Measurements from ENCODE around the gene DIO3. TPM values are rescaled to one million over a fixed set of nuclear protein-coding genes. Genes with fewer than 3 reads are reported as not detected.

DIO3 gene
- total and polyA plus RNA-seq, 2 donors, result 1.8 to 14.1 TPM

DNA sequence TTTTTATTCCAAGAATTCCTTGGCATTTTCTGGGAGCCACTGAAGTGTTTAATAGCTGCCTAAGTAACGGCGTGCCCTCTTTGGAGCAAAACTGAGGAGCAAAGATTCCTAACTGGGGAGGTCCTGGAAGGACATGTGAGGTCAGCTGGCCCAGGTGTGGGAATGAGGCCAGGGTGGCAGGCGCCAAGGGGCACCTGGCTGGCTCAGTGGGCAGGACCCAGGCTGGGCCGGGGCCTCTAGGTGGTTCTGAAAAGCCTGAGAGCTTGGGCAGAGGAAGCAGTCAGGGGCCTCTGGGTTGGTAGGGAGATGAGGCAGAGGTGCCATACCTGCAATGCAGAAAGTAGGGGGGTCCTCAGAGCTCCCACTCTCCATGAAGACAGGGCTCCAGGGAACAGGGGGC, 27.1 kb upstream of the DIO3 start:
- no peak for DNase-seq (ENCODE audit: extremely low spot score)
- 91% methylated on average over 4 of the region's 4 CpGs for WGBS
- no peaks in the 10 kb centered on the region for H3K36me3 ChIP-seq (ENCODE audit: insufficient read depth)
- no peaks in the 10 kb centered on the region for H3K4me1 ChIP-seq (ENCODE audit: insufficient read depth)
- H3K4me3 ChIP-seq (ENCODE audit: low read depth, low read length), result no peak overlapping the region
- H3K27ac ChIP-seq (ENCODE audit: low read depth), result no peak overlapping the region

DNA sequence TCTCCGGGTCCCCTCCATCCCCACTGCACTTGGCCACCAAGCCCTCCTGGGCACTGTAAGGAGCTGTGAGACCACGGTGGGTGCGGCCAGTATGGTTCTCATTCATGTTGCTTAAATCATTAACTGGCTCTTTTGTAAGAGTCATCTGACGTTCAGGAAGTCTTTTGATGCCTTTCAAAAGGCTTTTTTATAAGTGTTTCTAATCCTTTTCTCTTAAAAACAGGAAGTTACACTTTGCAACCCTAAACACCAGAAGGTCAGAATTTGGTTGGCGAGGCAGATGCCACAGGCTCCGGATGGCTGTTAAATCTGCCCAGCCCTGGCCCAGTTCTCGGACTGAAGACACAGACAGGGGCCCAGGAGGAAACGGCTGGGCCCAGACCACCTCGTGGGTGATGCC, 26.1 kb upstream of the DIO3 start:
- Histone ChIP-seq H3K27ac (ENCODE audit: low read depth) (no peak overlapping the region), H3K36me3 (ENCODE audit: insufficient read depth) (no peaks in the 10 kb centered on the region), H3K4me3 (ENCODE audit: low read depth, low read length) (no peak overlapping the region), H3K4me1 (ENCODE audit: insufficient read depth) (no peaks in the 10 kb centered on the region)
- DNase-seq (ENCODE audit: extremely low spot score), result no peak
- WGBS, result 63% methylated on average over 9 of the region's 9 CpGs

DNA sequence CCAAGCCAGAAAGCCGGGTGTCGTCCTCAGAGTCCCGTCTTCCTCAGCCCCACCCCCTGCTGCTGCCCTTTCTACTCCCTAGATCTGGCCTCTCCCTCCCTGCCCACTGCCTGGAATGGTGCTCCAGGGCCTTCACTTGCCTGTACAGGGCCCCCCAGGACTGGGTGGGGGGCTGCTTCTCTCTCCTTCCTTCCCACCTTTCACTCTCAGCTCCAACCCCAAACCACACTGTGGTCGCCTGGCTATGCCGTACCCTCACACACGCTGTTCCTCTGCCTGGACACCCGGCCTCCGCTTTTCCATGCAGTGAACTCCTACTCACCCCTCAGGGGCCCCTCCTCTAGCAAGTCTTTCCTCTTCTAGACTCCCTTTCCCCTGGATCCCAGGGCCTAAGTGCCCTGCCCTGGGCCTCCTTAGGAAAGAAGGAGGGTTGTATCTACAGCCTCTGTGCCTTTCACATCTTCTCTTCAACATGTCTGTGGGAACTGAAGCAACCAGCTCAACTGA, 25.5 kb upstream of the DIO3 start:
- Histone ChIP-seq H3K4me1 (ENCODE audit: insufficient read depth) (no peaks in the 10 kb centered on the region), H3K4me3 (ENCODE audit: low read depth, low read length) (no peak overlapping the region), H3K27ac (ENCODE audit: low read depth) (no peak overlapping the region), H3K36me3 (ENCODE audit: insufficient read depth) (no peaks in the 10 kb centered on the region)
- 86% methylated on average over 8 of the region's 8 CpGs for WGBS
- DNase-seq (ENCODE audit: extremely low spot score), result no peak

DNA sequence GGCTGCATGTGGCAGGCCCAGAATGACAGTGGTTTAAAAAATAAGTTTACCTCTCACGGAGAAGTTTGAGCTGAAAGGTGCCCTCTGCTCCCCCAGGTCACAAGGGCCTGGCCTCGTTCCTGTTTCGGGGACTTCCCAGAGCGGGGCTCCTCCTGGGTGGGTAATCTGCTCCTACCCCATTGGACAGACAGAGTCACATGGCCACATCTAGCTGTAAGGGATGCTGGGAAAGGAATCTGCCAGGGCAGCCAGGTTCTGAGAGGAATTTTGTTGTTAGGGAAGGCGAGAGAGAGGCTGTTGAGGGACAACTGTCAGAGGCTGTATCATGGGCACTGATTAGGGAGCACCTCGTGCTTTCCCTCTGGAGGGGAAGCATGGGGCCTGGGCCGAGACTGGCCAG, 24.0 kb upstream of the DIO3 start:
- 95% methylated on average over 7 of the region's 7 CpGs for WGBS
- Histone ChIP-seq H3K4me1 (ENCODE audit: insufficient read depth) (no peaks in the 10 kb centered on the region), H3K4me3 (ENCODE audit: low read depth, low read length) (no peak overlapping the region), H3K27ac (ENCODE audit: low read depth) (no peak overlapping the region), H3K36me3 (ENCODE audit: insufficient read depth) (no peaks in the 10 kb centered on the region)
- no peak for DNase-seq (ENCODE audit: extremely low spot score)

DNA sequence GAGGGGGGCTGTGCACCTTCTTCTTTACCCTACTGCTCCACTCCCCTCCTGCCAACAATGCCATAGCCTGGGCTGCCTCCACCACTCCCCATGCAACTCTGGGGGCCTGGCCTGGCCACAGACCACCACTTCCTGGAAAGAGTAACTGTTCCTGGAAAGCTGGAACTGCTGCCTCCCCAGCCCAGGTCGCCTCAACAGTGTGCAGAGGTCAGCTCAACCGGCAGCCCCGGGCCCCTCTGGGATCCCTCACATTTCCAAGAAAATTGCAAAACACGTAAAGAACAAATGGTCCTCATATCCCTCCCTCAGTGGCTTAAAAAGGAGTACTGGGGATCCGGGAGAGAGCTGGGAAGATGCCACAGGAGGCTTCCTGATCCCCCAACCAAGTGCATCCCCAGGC, 22.4 kb upstream of the DIO3 start:
- Histone ChIP-seq H3K4me1 (ENCODE audit: insufficient read depth) (no peaks in the 10 kb centered on the region), H3K4me3 (ENCODE audit: low read depth, low read length) (no peak overlapping the region), H3K27ac (ENCODE audit: low read depth) (no peak overlapping the region), H3K36me3 (ENCODE audit: insufficient read depth) (no peaks in the 10 kb centered on the region)
- 39% methylated on average over 5 of the region's 5 CpGs for WGBS
- DNase-seq (ENCODE audit: extremely low spot score), result no peak

DNA sequence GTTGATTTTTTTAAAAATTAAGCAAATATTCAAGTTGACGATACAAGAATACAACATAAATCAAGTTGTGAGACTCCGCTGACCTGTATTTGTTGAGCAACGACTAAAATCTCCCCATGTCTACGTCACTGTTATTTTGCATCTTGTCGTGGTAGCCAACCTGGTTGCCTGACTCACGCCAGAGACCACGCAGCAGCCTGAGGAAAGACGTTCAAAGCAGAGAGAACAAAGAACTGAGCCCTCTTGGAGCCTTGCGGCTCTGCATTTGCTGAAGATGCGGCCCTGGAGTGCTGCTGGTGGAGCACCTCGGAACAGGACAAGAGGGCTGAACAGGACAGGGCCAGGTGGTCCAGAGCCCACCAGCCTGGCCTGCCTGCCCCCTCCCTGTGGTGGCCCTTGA, 21.4 kb upstream of the DIO3 start:
- no peaks in the 10 kb centered on the region for H3K36me3 ChIP-seq (ENCODE audit: insufficient read depth)
- no peak for DNase-seq (ENCODE audit: extremely low spot score)
- H3K4me3 ChIP-seq (ENCODE audit: low read depth, low read length), result no peak overlapping the region
- no peaks in the 10 kb centered on the region for H3K4me1 ChIP-seq (ENCODE audit: insufficient read depth)
- WGBS, result 84% methylated on average over 11 of the region's 11 CpGs
- no peak overlapping the region for H3K27ac ChIP-seq (ENCODE audit: low read depth)

DNA sequence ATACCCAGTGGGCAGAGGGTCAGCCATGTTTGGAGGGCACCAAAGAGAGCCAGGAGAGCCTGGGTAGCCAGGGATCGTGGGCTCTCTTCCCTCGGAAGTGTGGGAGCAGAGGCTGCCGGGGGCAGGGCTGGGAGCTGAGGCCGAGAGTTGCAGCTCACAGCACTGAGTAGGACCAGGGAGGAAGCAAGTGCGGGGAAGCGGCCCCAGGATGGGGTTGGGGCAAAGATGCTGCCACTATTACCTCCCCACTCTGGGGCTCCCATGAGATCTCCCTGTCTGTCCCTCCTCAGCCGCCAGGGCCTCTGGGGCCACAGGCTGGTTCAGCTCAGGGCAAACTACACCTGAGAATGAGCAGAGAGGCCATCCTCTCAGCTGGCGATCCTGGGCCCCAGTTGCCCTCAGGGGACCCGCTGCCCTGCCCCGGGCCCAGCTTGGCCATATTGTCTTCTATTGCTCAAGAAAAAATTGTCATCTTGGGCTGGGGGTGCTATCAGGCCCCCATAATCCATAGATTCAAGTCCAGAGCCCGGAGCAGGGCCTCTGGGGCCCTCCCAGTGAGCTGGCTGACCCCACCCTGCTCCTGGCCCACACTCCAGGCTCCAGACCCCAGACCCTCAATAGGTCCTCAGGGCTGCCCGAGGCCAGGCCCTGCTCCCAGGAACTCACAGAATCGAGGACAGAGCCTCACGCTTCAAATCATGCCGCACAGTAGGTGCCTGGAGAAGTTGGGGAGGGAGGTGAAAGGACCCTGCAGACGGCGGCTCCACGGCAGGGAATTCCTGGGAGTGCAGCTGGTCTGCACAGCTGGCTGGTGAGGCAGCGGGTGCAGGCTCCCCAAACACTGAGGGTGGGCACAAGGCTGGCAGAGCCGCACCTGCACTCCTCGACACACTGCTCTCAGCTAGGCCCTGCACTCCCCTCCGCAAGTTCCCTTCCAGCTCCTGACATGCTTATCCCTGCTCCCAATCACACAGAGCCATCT, 20.5 kb upstream of the DIO3 start:
- 92% methylated on average over 22 of the region's 22 CpGs for WGBS
- no peak overlapping the region for H3K27ac ChIP-seq (ENCODE audit: low read depth)
- no peak for DNase-seq (ENCODE audit: extremely low spot score)
- H3K4me3 ChIP-seq (ENCODE audit: low read depth, low read length), result no peak overlapping the region
- no peaks in the 10 kb centered on the region for H3K4me1 ChIP-seq (ENCODE audit: insufficient read depth)
- H3K36me3 ChIP-seq (ENCODE audit: insufficient read depth), result no peaks in the 10 kb centered on the region

DNA sequence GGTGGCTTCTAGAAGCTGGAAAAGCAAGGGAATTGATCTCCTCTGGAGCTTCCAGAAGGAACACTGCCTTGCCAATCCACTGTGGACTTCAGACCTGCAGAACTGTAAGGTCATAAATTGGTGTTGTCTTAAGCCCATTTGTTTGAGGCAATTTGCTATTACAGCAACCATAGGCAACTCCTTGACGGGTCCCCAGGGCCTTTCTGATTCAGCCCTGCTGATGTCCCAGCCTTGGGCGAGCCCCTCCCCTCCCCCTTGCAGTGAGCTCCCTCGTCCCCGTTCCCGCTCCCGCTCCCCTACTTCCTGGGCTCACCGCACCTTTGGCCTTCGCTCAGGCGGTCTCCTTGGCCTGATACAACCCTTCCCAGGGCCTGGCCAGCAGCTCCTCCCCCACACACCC, 18.9 kb upstream of the DIO3 start:
- DNase-seq (ENCODE audit: extremely low spot score), result no peak
- WGBS, result 72% methylated on average over 9 of the region's 9 CpGs
- no peaks in the 10 kb centered on the region for H3K36me3 ChIP-seq (ENCODE audit: insufficient read depth)
- H3K27ac ChIP-seq (ENCODE audit: low read depth), result no peak overlapping the region
- H3K4me1 ChIP-seq (ENCODE audit: insufficient read depth), result no peaks in the 10 kb centered on the region
- H3K4me3 ChIP-seq (ENCODE audit: low read depth, low read length), result no peak overlapping the region

DNA sequence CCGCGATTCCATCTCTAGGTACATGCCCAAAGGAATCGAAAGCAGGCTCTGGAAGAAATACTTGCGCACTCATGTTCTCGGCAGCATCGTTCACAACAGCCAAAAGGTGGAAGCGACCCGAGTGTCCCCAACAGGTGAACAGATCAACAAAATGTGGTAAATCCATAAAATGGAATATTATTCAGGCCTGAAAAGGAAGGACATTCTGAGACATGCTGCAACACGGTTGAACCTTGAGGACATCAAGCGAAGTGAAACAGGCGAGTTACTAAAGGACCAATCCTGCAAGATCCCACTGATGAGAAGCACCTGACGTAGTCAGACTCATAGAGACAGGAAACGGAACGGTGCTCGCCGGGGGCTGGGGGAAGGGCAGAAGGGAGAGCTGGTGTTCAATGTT, 17.5 kb upstream of the DIO3 start:
- 95% methylated on average over 16 of the region's 16 CpGs for WGBS

DNA sequence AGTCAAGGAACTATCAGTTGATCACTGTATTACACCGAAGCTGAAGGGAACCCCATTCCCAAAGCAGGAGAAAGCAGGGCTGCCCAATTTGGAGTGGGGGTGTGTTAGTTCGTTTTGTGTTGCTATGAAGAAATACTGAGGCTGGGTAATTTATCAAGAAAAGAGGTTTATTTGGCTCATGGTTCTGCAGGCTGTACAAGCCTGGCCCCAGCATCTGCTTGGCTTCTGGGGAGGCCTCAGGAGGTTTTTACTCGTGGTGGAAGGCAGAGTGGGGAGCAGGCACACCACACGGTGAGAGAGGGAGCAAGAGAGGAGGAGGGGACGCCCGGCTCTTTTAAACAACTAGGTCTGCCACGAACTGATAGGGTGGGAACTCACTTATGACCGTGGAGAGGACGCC, 16.7 kb upstream of the DIO3 start:
- WGBS, result 81% methylated on average over 9 of the region's 9 CpGs
- H3K4me3 ChIP-seq (ENCODE audit: low read depth, low read length), result no peak overlapping the region
- H3K27ac ChIP-seq (ENCODE audit: low read depth), result no peak overlapping the region
- H3K4me1 ChIP-seq (ENCODE audit: insufficient read depth), result no peaks in the 10 kb centered on the region
- no peak for DNase-seq (ENCODE audit: extremely low spot score)
- no peaks in the 10 kb centered on the region for H3K36me3 ChIP-seq (ENCODE audit: insufficient read depth)

More for the DNA sequence above, 17.5 kb upstream of the DIO3 start:
- H3K4me1 ChIP-seq (ENCODE audit: insufficient read depth), result no peaks in the 10 kb centered on the region
- no peak for DNase-seq (ENCODE audit: extremely low spot score)
- H3K4me3 ChIP-seq (ENCODE audit: low read depth, low read length), result no peak overlapping the region
- no peaks in the 10 kb centered on the region for H3K36me3 ChIP-seq (ENCODE audit: insufficient read depth)
- H3K27ac ChIP-seq (ENCODE audit: low read depth), result no peak overlapping the region

DNA sequence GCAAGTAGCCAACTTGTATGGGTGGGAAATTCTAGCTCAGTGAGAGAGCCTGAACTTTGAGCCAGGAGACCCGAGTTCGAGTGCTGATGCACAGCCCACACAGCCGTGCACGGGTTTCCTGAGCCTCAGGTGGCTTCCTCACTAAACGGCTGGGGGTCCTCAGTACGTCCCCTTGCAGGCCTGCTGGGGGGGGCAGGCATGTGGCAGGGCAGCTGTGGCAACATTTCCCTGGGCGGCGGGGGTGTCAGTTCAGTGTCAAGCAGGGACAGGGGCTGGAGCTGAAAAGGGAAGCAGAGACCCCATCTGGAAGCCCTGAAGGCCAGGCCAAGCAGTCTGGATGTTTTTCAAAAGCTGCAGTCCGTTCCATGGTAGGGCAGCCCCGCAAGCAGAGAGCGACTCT, 14.6 kb upstream of the DIO3 start:
- DNase-seq (ENCODE audit: extremely low spot score), result no peak
- H3K36me3 ChIP-seq (ENCODE audit: insufficient read depth), result no peaks in the 10 kb centered on the region
- no peaks in the 10 kb centered on the region for H3K4me1 ChIP-seq (ENCODE audit: insufficient read depth)
- H3K27ac ChIP-seq (ENCODE audit: low read depth), result no peak overlapping the region
- 88% methylated on average over 11 of the region's 11 CpGs for WGBS
- H3K4me3 ChIP-seq (ENCODE audit: low read depth, low read length), result no peak overlapping the region

DNA sequence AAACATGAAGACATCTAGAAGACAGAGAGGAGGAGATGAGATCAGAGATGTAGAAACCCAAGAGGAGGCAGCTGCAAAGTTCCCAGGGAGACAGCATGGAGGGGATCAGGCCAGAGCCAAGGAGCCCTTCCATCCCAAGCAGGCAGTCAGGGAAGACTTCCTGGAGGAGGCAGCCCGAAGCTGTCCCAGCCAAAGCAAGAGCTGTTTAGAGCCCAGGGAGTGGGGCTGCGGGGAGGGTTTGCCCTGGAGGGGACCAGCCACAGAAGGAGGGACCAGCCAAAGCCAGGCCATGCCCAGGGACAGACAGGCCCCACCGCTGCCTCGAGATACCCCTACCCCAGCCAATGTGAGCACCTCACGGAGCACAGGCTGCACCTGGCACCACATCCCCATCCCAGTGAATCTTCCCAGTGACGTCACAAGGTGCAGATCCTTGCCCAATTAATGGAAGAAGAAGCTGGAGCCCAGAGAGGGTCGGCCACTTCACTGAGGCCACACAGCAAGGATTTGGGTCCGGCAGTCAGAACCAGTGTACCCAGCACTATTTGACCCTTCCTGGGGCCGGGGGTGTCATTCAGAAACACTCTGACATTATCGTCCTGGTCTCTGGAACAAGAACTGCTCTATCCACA, 14.1 kb upstream of the DIO3 start:
- H3K27ac ChIP-seq (ENCODE audit: low read depth), result no peak overlapping the region
- WGBS, result 87% methylated on average over 10 of the region's 10 CpGs

DNA sequence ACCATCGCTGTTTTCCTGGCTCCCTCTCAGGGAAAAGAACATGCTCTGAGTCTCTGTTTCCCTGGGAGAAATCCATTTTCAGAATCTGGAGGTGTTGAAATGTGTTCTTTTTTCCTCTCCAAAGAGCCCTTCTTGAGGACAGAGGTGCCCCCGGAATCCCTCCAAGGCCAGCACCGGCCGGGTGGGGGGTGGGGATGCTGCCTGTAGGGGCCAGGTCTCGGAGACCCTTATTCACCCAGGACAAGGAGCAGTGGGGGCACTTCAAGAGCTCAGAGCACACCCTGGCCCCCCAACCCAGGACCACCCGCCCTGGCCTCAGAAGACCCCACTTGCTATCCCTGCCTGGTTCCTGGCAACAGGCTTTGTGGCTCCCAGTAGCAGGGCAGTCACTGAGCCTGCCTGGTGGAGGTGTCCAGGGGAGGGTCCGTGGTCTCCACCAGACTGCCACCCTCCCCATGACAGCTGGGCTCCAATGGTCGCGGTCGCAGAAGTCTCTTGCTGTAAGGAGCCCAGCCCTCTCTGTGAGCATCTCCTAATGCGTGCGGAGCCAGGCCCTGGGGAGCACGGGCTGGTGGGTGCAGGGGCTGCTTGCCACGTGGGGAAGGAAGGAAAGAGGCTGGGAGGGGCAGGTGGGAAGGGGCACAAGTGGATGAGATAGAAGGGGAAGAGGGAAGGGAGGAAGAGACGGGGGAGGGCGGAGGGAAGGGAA, 13.2 kb upstream of the DIO3 start:
- no peak for DNase-seq (ENCODE audit: extremely low spot score)
- Histone ChIP-seq H3K27ac (ENCODE audit: low read depth) (no peak overlapping the region), H3K4me1 (ENCODE audit: insufficient read depth) (no peaks in the 10 kb centered on the region), H3K36me3 (ENCODE audit: insufficient read depth) (no peaks in the 10 kb centered on the region), H3K4me3 (ENCODE audit: low read depth, low read length) (no peak overlapping the region)
- WGBS, result 69% methylated on average over 16 of the region's 16 CpGs

More for the DNA sequence above, 14.1 kb upstream of the DIO3 start:
- Histone ChIP-seq H3K4me1 (ENCODE audit: insufficient read depth) (no peaks in the 10 kb centered on the region), H3K36me3 (ENCODE audit: insufficient read depth) (no peaks in the 10 kb centered on the region), H3K4me3 (ENCODE audit: low read depth, low read length) (no peak overlapping the region)
- DNase-seq (ENCODE audit: extremely low spot score), result no peak
